Thyroid gland (tissue), 4 donors: ENCODE results near the gene DOCK1.

ENCODE experiments used
- CTCF ChIP-seq, 6 experiments: fragments of 200-600 bp in 3 of 6; fragments of 450-650 bp in 3 of 6; sonication (generic) in 3 of 6; IDR thresholded peaks; one replicate each; pipeline ENCODE4 v1.5.1; 2016 to 2019; ENCODE audit warnings: antibody characterized with exemption in 6 of 6, mild to moderate bottlenecking in 2 of 6, inconsistent platforms in 1 of 6, moderate library complexity in 1 of 6
- POLR2A ChIP-seq, 2 donors: fragments of 450-650 bp; IDR thresholded peaks; one replicate each; pipeline ENCODE4 v1.6.1; 2017; ENCODE audit warnings: antibody characterized with exemption in 2 of 2, mild to moderate bottlenecking in 2 of 2, moderate library complexity in 1 of 2

GRCh38 chr10:126975221-126975620 lies 70.0 kb downstream of the DOCK1 start:
- no peak for TF ChIP-seq CTCF (IDR thresholded peaks at IDR 0.05)
- TF ChIP-seq POLR2A (IDR thresholded peaks at IDR 0.05): no peak
